WTC11 (cell line): ENCODE data around the gene SLC24A3. TPM values are rescaled to one million over a fixed set of nuclear protein-coding genes. Genes with fewer than 3 reads are reported as not detected.

Experiments used
- ATAC-seq: fragments of 200-7000 bp; cut with Tn5 transposase; 2 replicates; pipeline ENCODE4 v1.10.0; 2021; ENCODE audit warnings: mild to moderate bottlenecking, moderate library complexity
- CTCF ChIA-PET: fragments of 300-600 bp; sonication (Branson Sonifier 250); formaldehyde crosslinking; loops from one replicate; lab custom pipeline; 2021; ENCODE audit warnings: antibody characterized with exemption; lab: Charles Lee
- POLR2A ChIA-PET: fragments of 350-600 bp; sonication (Branson Sonifier 250); formaldehyde crosslinking; loops from one replicate; lab custom pipeline; 2021; ENCODE audit warnings: antibody characterized with exemption; lab: Charles Lee
- DNase-seq: peaks from one replicate; pipeline ENCODE4 v3.0.0; 2021; ENCODE audit warnings: low spot score
- H3K27ac Mint-ChIP-seq: 2 replicates; pipeline ENCODE4 v1.8.0; 2021; ENCODE audit warnings: mixed read lengths
- H3K27me3 Mint-ChIP-seq: 2 replicates; pipeline ENCODE4 v1.8.0; 2021; ENCODE audit warnings: low read depth, mild to moderate bottlenecking, moderate library complexity, mixed read lengths
- H3K36me3 Mint-ChIP-seq: 2 replicates; pipeline ENCODE4 v1.8.0; 2021; ENCODE audit warnings: mixed read lengths
- H3K4me1 Mint-ChIP-seq: 2 replicates; pipeline ENCODE4 v1.8.0; 2022; ENCODE audit warnings: mixed read lengths
- H3K4me3 Mint-ChIP-seq: 2 replicates; pipeline ENCODE4 v1.8.0; 2021; ENCODE audit warnings: mild to moderate bottlenecking, moderate library complexity, mixed read lengths
- H3K9me3 Mint-ChIP-seq: 2 replicates; pipeline ENCODE4 v1.8.0; 2021; ENCODE audit warnings: mixed read lengths
- AFF4 ChIP-seq: sonication (generic); formaldehyde crosslinking; IDR thresholded peaks from 2 replicates; pipeline ENCODE4 v1.8.1; 2023; ENCODE audit warnings: mild to moderate bottlenecking, missing genetic modification reagents, borderline replicate concordance
- CTCF ChIP-seq: fragments of 200-600 bp; IDR thresholded peaks from 2 replicates; pipeline ENCODE4 v1.8.0; 2022; ENCODE audit warnings: antibody characterized with exemption
- E2F1 ChIP-seq: sonication (generic); formaldehyde crosslinking; IDR thresholded peaks from 2 replicates; pipeline ENCODE4 v1.8.0; 2022; ENCODE audit warnings: mild to moderate bottlenecking, missing genetic modification reagents
- ESRRA ChIP-seq: sonication (generic); formaldehyde crosslinking; IDR thresholded peaks from 2 replicates; pipeline ENCODE4 v1.8.1; 2022; ENCODE audit warnings: mild to moderate bottlenecking, missing genetic modification reagents, borderline replicate concordance
- FOXJ3 ChIP-seq: sonication (generic); formaldehyde crosslinking; IDR thresholded peaks from 2 replicates; pipeline ENCODE4 v1.9.0; 2021; ENCODE audit warnings: missing genetic modification reagents, mild to moderate bottlenecking, borderline replicate concordance
- HMGA2 ChIP-seq: fragments of 250-450 bp; sonication (Bioruptor Pico); IDR thresholded peaks from 2 replicates; pipeline ENCODE4 v1.4.0; 2021; ENCODE audit warnings: mild to moderate bottlenecking, moderate library complexity
- IRF2 ChIP-seq: sonication (generic); formaldehyde crosslinking; IDR thresholded peaks from 2 replicates; pipeline ENCODE4 v1.8.0; 2022; ENCODE audit warnings: low read depth, missing genetic modification reagents, borderline replicate concordance
- JAZF1 ChIP-seq: fragments of 250-450 bp; sonication (Bioruptor Pico); IDR thresholded peaks from 2 replicates; pipeline ENCODE4 v1.9.0; 2021; ENCODE audit warnings: moderate library complexity, mild to moderate bottlenecking, inconsistent platforms
- NR1H2 ChIP-seq: sonication (generic); formaldehyde crosslinking; IDR thresholded peaks from 2 replicates; pipeline ENCODE4 v1.9.0; 2021; ENCODE audit warnings: mild to moderate bottlenecking, moderate library complexity, missing genetic modification reagents
- PRRX2 ChIP-seq: fragments of 250-450 bp; sonication (Bioruptor Pico); IDR thresholded peaks from 2 replicates; pipeline ENCODE4 v1.8.0; 2021; ENCODE audit warnings: mild to moderate bottlenecking
- SOX15 ChIP-seq: fragments of 250-450 bp; sonication (Bioruptor Pico); IDR thresholded peaks from 2 replicates; pipeline ENCODE4 v1.9.0; 2021; ENCODE audit warnings: mild to moderate bottlenecking
- SP1 ChIP-seq: sonication (generic); formaldehyde crosslinking; conservative IDR thresholded peaks from 2 replicates; pipeline ENCODE4 v1.8.1; 2022; ENCODE audit warnings: missing genetic modification reagents
- USF1 ChIP-seq: sonication (generic); formaldehyde crosslinking; IDR thresholded peaks from 2 replicates; pipeline ENCODE4 v1.8.0; 2022; ENCODE audit warnings: mild to moderate bottlenecking, missing genetic modification reagents
- USF2 ChIP-seq: sonication (generic); formaldehyde crosslinking; IDR thresholded peaks from 2 replicates; pipeline ENCODE4 v1.8.1; 2023; ENCODE audit warnings: mild to moderate bottlenecking, missing genetic modification reagents, moderate library complexity
- ZMAT4 ChIP-seq: fragments of 250-450 bp; sonication (Bioruptor Pico); IDR thresholded peaks from 2 replicates; pipeline ENCODE4 v1.9.0; 2021; ENCODE audit warnings: mild to moderate bottlenecking
- ZNF263 ChIP-seq: sonication (generic); formaldehyde crosslinking; IDR thresholded peaks from 2 replicates; pipeline ENCODE4 v1.8.1; 2022; ENCODE audit warnings: low read depth, mild to moderate bottlenecking, moderate library complexity, missing genetic modification reagents
- ZNF532 ChIP-seq: fragments of 250-450 bp; sonication (Bioruptor Pico); IDR thresholded peaks from 2 replicates; pipeline ENCODE4 v1.9.0; 2021; ENCODE audit warnings: mild to moderate bottlenecking, borderline replicate concordance
- ZSCAN18 ChIP-seq: fragments of 250-450 bp; sonication (Bioruptor Pico); IDR thresholded peaks from 2 replicates; pipeline ENCODE4 v2.1.2; 2022; ENCODE audit warnings: mild to moderate bottlenecking, moderate library complexity
- total RNA-seq: library from RNA; stranded (reverse); gene quantifications from 3 replicates; pipeline ENCODE4 v1.2.3, GENCODE V29; 2021

SLC24A3 gene
- total RNA-seq, 1 experiment from 2014 or later = 5.7 TPM

- DNase-seq = no peak
- CTCF ChIA-PET = no interaction called here
Measured at GRCh38 chr20:19288061-19288460, 75.6 kb downstream of the SLC24A3 start.

More at GRCh38 chr20:19288061-19288460, 75.6 kb downstream of the SLC24A3 start:
- POLR2A ChIA-PET = no interaction called here
- no peak overlapping the region for H3K27ac Mint-ChIP-seq
- no peaks in the 10 kb centered on the region for H3K9me3 Mint-ChIP-seq
- peaks cover 7% of the 10 kb centered on the region for H3K4me1 Mint-ChIP-seq
- no peak overlapping the region for H3K4me3 Mint-ChIP-seq
- ATAC-seq = no peak
- TF ChIP-seq IRF2 (CRISPR knock-in tag) (no peak), ZNF532 (no peak), FOXJ3 (CRISPR knock-in tag) (no peak), PRRX2 (CRISPR knock-in tag) (no peak), HMGA2 (CRISPR knock-in tag) (no peak), AFF4 (CRISPR knock-in tag) (no peak), USF2 (CRISPR knock-in tag) (no peak), ZSCAN18 (no peak), SOX15 (no peak), ZNF263 (CRISPR knock-in tag) (no peak), SP1 (CRISPR knock-in tag) (no peak), ESRRA (CRISPR knock-in tag) (no peak), E2F1 (CRISPR knock-in tag) (no peak), ZMAT4 (CRISPR knock-in tag) (no peak), USF1 (CRISPR knock-in tag) (no peak), JAZF1 (CRISPR knock-in tag) (no peak), CTCF (no peak), NR1H2 (CRISPR knock-in tag) (no peak)
- no peaks in the 10 kb centered on the region for H3K27me3 Mint-ChIP-seq
- H3K36me3 Mint-ChIP-seq = no peaks in the 10 kb centered on the region
